22Rv1 (cell line): ENCODE results near the gene METTL6.

Experiments
- H3K27ac ChIP-seq: fragments of 450-650 bp; 2 replicates; pipeline ENCODE4 v1.5.1; 2017
- ZFX ChIP-seq: fragments of 450-650 bp; IDR thresholded peaks from 2 replicates; pipeline ENCODE4 v1.6.1; 2017; ENCODE audit warnings: antibody characterized with exemption, borderline replicate concordance
- TF ChIP-seq, protein P1 (sequence below): fragments of 450-650 bp; IDR thresholded peaks from 2 replicates; pipeline ENCODE4 v1.5.1; 2017; ENCODE audit warnings: mild to moderate bottlenecking

The METTL6 gene

DNA sequence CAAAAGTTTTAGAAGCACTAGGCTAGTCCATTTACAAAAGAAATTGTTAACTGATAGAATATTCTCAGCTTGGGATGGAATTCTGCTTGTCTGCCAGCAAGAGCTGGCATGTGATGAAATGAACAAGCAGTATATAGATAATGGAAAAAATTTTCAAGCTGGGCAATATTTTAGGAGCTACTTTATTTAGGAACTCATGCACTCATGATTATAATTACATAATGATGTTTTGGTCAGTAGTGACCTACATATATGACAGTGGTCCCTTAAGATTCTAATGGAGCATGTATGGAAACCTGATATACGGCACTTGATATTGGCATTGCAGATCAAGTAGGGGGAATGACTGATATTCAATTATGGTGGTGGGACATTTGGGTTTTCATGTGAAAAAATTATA is 6.2 kb upstream of the METTL6 start:
- TF ChIP-seq, protein P1, sequence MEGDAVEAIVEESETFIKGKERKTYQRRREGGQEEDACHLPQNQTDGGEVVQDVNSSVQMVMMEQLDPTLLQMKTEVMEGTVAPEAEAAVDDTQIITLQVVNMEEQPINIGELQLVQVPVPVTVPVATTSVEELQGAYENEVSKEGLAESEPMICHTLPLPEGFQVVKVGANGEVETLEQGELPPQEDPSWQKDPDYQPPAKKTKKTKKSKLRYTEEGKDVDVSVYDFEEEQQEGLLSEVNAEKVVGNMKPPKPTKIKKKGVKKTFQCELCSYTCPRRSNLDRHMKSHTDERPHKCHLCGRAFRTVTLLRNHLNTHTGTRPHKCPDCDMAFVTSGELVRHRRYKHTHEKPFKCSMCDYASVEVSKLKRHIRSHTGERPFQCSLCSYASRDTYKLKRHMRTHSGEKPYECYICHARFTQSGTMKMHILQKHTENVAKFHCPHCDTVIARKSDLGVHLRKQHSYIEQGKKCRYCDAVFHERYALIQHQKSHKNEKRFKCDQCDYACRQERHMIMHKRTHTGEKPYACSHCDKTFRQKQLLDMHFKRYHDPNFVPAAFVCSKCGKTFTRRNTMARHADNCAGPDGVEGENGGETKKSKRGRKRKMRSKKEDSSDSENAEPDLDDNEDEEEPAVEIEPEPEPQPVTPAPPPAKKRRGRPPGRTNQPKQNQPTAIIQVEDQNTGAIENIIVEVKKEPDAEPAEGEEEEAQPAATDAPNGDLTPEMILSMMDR: no peak
- no peak for TF ChIP-seq ZFX
- H3K27ac ChIP-seq: no peak overlapping the region

DNA sequence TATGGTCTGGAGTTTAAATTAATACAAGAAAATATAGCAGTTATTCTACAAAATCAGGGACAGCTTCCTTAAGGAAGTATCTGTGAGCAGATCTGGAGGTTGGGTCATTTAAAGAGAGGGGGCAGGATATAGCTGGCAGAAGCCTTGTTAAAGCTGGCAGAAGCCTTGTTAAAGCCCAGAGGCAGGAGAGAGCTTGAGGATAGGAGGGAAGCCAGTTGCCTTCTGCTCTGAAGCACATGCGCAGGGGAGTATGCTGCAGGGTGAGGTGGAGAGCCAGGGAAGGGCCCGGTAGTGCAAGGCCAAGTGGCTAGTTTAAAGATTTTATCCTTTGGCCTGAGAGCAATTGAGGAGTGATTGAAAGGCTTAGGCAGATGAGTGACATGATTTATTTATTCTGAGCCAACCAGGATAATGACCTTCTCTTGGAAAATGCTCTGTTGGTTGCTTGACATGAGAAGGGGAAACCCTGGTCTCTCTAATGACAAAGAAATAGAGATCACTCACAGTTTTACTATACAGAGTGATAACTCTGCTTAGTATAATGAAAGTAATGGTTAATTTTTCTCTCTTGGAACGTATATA is 4.0 kb upstream of the METTL6 start:
- TF ChIP-seq, protein P1: no peak
- TF ChIP-seq ZFX: no peak
- H3K27ac ChIP-seq: no peak overlapping the region

DNA sequence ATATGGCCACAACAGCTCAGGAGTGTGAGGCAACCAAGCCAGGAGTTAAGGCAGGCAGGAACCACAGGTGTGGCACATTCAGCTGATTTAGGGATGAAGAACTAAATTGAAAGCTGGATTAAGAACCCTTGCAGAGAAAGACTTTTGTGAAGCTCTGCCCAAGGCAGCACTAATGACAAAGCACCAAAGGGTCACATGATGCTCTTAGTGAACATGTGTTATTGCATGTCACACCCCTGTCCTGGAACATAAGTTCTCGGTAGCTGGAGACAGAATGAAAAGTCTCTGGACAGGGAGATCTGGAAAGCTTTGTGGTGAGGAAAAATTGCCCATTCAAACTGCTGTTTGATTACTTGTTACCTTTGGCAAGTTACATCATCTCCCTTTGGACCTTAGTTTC is 3.3 kb upstream of the METTL6 start:
- no peak overlapping the region for H3K27ac ChIP-seq
- TF ChIP-seq, protein P1: no peak
- no peak for TF ChIP-seq ZFX

DNA sequence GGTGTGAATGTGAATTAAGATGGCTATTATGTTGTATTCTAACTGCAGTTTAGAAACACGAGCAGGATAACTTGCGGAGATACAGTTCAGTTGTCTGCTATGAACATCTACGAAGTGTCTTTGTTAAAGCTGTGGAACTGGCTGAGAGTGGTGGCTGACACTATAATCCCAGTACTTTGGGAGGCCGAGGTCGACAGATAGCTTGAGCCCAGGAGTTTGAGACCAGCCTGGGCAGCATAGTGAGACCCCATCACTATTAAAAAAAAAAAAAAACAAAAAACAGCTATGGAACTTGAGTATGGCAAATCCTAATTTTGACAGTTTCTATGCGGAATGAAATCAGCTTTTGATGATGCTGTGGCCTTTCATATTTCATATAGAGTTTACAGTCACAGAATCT is 1.7 kb upstream of the METTL6 start:
- H3K27ac ChIP-seq: no peak overlapping the region

DNA sequence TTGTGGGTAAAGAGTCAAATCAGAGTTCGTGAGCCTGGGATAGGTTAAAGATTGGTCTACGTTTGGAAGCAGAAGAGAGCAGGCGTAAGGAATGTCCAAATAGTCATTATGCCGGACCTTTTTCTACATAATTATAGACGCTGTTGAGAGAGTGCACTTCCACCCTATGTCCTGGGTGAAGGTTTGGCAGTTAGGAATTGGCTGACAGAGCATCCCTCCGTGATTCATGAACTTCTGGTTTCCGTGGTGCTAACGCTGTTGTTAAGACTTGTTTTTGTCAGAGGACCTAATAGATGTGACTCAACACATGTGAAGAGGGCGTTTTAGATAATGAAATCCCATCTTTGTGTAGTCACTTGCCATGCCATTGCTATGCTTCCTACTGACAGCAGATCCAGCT is 1.2 kb upstream of the METTL6 start:
- no peak overlapping the region for H3K27ac ChIP-seq
- TF ChIP-seq, protein P1: no peak
- no peak for TF ChIP-seq ZFX

More for the DNA sequence above, 1.7 kb upstream of the METTL6 start:
- no peak for TF ChIP-seq ZFX
- TF ChIP-seq, protein P1: no peak

DNA sequence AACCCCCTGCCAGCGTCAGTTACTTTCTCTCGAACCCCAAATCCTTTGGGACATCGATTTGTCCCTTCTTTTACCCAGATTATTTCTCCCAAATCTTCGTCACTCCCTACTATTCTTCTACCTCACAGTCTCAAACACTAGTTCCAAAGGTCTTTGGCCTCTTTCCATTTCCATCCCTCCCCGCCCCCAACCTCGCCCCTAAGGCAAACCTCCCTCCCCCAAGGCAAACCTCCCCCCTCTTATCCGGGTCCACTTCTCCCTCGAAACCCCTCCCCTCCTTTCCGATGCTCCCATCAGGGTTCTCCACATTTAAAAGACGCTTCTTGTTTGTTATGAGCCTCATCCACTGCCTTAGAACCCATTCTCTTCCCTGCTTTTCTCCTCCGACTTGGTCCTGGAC is 637 bp upstream of the METTL6 start:
- peak overlapping the region; percentile 60 for H3K27ac ChIP-seq
- no peak for TF ChIP-seq ZFX
- TF ChIP-seq, protein P1: no peak

DNA sequence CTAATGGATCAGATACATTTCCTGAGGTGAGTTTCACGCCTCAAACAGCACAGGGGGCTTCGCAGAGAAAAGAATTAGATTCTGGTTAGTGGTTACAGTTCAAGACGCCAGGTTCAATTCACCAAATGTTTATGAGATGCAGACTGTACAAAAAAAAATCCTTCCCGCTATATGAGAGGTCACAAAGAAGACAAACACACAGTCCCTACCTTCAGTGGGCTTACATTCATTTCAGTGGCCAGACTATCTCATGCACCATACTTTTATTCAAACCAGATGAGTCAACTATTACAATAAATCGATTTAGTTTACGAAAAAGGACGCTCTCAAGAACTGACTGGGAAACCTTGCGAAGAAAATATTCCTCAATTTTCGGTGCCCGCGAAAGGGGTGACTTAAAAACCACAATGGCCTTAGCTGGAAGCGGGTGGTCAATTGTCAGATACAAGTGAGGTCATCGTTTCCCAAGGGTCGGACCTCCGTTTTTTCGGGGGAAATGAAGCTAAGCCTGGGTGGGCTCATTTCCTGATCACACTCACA is 695 bp downstream of the METTL6 start:
- peak overlapping the region; percentile 60 for H3K27ac ChIP-seq
- TF ChIP-seq, protein P1: no peak
- TF ChIP-seq ZFX: no peak
